ENCODE measurements around the gene EEFSEC.

Gene EEFSEC

DNA sequence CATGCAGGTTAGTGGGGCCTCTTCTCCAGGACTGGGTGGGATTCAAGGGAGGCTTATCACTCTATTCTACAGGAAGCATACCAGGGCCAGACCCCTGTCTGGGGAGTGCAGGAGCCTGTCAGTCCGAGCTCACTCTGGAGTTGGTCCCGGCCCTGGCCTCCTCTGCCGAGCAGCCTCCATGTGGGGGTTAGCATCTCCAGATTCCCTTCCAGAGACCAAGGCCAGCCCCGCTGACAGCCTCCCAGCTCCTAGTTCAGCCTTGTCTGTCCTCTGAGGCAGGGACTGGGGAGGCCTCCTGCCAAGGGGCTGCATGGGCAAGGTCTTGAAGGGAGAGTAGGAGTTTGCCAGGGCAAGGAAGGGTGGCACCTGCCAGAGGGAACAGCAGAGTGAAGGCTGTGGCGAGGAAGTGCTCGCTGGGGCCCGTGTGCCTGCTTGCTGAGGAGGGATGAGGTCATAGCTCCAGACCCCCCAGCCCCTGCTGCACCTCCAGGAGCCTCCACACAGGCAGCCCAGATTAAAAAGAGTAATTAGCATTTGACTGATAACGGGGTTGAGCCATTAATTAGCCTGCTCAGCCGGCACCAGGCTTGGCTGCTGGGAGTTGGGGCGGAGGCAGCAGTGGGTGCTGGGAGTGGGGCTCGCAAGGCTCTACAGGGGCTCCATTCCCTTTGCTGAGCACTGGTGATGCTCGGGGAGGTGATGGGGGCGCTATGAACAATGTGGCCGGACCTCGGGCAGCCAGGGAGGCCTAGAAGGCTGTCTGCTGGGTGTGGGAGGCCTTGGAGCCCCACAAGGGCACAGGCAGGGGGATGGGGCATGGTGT lies 259.1 kb downstream of the EEFSEC start:
- no peak for DNase-seq (ENCODE audit: low spot score)

DNA sequence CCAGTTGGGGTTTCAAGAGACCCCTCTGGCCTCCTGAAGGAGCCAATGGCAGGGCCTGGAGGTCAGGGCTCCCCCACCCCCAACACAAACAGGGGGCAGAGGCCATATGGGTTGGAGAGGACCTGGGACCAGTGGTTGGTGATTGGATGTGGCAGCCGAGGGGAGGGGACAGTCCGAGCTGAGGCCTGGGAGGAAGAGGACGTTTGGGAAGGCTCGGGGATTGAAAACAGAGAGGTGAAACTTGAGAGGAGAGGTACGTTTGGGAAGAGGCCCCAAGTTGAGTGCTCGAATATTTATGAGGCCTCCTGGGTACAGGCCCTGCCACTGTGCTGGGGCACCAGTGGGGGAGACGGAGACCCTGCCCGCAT lies 259.7 kb downstream of the EEFSEC start:
- DNase-seq (ENCODE audit: low spot score): no peak

DNA sequence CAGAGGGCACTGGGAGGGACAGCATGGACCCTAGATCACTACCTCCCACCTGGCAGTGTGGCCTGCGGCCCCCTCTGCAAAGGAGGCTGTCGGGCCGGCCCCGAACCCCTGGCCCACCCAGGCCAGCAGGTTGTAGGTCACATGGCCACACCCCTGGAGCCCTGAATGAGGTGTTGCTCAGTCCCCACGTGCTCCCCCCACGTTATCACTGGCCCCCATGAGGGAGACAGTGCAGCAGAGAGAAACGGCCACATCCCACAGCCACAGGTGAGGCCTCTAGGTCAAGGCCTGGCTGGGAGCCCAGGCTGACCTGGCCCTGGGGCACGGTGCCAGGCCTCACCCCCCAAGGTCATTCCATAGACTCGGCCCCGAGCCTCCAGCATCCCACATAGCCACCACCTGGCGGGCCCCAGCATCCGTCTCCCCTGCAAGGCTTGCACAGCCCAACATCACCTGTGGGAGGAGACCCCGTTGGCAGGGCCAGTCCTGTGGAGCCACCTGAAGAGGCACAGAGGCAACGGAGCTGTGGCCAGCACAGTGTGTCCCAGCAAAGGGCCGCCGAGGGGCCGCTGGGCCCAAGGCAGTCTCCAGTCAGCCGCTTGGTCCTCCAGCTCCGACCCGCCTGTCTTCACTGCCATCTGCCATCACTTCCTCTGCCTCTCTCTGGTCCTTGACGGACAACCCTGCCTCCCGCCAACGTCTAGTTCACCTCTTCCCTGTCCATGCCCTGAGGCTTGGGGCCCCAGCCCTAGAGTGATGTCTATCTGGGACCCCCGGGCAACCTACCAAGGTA lies 260.3 kb downstream of the EEFSEC start:
- DNase-seq (ENCODE audit: low spot score): no peak

DNA sequence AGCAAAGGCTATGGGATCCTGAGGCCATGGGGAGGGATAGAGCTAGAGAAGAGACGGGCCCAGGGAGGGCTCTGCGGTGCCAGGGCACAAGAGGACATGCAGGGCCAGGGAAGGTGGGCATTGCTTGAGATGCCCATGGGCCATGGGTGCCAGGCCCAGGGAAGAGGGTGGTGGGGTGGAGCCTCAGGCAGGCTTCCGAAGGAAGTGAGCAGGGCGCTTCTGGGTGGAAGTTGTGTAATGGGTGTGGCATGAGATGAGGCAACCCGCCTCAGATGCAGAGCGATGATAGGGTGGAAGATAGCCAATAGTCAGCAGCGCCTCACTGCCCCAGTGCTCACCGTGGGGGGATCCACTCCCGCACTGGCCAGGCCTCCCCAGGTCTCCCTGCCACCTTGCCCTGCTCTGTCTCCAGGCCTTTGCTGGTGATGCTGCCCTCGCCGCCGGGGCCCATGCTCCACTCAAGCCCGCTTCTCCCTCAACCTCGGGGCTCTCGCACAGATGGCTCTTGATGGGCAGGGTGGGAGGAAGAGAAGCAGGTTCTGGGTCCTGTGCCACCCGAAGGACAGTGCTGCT lies 262.0 kb downstream of the EEFSEC start:
- DNase-seq (ENCODE audit: low spot score): no peak

DNA sequence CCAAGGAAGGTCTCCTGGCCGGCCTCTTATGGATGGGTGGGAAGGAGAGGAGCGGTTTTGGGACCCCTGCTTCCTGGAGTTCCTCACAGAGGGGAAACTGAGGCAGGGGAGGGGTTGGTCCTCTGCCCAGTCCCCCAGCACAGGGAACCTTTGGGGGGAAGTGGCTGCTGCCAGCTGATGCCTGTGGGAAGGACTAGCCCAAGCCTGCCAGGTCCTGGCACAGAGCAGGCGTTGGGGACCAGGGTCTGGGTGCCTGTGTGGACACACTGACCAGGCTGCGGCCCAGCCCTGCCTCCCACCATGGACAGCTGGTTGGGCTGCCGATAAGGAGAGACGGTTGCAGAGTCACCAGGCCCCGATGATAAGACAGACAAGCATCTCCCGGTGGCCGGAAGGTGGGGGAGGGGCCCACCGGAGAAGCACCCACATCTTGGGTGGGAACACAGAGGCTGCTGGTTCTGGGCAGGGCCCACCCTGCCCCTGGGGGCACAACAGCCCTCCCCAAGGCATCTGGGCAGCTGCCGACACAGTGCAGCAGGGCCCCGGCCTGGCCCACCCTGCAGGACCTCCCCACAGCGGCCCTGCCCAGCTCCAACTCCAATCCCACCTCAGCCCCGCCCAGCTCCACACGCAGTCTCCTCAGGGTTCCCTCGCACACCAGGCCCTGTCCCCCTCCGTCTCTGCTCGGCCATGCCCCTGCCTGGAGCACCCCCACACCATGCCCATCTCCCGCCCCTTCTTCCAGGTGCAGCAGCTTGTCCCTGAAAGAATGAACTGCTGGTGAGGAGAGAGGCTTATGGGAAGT lies 262.7 kb downstream of the EEFSEC start:
- no peak for DNase-seq (ENCODE audit: low spot score)

DNA sequence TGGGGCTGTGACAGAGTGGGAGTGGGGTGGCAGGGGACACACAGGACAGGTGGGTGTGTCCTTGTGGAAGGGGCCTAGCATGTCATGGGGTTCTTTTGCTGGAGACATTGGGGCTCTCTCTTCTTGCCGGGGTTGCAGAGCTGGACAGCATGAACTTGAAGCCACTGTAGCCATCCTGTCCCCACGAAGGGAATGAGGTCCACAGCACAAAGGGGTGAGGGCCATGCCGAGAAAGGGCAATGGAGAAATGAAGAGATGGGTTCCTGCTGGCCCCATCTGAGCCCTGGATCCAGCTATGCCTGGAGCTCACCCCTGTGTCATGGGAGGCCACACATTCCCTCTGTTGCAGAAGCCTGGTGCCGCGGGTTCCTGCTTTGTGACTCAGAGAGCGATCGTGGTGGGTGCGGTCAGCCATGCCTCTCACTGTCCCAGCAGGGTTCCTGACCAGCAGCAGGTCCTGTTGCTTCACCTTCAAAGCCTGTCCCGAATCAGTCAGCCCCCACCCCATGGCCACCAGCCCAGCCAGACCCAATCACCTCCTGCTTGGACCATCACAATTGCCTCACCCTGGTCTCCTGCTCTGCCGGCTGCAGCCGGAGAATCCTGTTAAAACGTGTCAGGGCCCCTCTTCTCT lies 263.4 kb downstream of the EEFSEC start:
- peak; percentile 95 for DNase-seq (ENCODE audit: low spot score)

DNA sequence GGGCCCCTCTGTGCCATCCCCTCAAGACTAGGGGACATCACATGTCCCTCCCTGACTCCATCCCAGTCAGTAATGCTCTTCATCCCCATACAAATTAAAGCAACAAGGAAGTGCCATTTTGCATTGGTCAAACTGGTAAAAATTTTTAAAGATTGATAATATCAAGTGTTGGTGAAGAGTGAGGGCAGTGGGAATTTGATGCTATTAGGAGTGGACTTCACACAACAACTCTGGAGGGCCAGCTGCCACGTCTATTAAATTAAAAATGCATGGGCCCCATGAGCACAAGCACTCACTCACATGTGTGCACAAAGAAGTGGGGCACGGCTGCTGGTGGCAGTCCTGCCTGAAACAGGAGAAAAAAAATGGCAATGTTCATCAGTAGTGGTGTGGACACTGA lies 265.6 kb downstream of the EEFSEC start:
- no peak for DNase-seq (ENCODE audit: low spot score)

DNA sequence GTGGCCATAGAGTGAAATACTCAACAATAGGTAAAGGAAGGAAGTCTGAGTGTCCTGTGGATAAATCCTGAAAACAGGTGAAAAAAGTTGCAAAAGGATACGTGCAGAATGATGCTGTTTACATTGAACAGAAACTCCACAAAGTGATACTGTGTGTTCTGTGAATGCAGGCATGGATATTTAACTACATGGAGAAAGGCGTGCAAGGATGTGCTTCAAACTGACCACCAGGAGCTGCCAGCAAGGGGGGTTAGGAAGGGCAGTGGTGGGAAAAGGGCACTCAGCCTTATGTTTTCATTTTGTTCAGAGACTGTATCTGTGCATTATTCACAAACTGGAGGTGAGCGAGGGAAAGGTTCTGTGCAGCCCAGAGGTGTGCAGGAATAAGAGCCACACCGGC lies 266.0 kb downstream of the EEFSEC start:
- DNase-seq (ENCODE audit: low spot score): no peak

DNA sequence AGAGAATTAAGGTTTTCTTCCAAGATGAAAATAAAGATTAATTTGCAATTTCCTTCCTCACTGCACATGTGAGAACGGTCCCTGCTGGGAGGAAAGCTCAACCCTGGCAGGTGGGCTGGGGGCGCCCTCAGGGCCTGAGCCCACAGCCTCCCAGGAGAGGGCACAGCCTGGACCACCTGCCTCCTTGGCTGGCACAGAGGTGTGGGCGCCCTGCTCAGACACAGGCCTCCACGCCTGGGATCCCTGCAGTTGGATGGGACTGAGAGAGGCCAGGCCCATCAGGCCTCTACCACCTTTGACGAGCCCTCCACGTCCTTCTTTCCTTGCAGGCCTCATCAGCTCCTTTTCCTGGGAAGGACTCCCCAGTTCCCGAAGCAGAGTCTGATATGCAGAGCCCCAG lies 267.0 kb downstream of the EEFSEC start:
- DNase-seq (ENCODE audit: low spot score): no peak

DNA sequence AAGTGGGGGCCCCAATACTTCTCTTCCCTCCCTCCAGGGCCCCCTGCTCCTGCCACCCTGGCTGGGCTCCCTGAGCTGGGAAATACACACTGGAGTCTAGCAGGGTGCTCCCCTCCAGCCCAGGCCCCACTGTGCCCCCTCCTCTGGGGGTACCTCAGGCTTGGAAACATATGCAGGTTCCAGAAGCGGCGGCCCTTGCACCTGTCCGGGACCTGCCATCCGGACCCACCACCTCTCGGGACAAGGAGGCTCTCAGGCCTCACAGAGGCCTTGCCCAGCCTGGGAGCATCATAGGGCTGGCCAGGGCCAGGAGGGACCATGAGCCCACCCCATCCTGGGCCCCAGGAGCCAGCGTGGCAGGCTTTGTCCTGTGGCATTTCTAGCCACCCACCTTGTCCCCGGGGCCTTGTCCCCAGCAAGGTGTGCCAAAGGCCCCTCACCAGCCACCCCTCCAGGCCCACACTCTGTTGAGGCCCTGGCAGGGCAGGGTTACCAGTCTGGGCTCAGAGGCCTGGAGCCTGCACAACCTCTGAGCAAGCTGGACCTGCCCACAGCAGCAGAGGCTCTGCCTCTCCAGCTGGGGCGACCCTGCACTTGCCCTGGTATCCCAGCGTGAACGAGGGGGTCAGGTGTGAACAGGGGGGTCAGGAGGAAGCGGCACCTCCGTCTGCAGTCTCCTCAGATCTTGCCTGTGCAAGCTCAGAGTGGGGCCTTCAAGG lies 267.6 kb downstream of the EEFSEC start:
- DNase-seq (ENCODE audit: low spot score): no peak

DNA sequence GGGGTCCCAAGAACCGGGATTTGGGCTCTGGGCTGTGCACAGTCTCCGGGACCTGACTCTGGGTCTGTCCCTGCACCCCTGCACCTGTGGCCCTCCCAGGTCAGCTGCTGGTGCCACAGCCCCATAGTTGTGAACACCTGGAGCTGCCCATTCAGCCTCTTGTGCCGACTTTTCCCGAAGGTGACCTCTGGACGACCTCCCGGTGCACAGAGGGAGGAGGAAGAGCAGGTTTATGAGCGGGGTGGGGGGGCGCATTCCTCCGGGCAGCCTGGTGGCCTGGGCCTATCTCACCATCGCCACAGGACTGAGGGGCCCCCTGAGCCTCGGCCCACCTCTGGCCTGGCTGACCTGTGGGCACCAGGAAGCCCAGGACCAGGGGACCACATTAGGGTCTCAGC lies 268.2 kb downstream of the EEFSEC start:
- DNase-seq (ENCODE audit: low spot score): no peak

DNA sequence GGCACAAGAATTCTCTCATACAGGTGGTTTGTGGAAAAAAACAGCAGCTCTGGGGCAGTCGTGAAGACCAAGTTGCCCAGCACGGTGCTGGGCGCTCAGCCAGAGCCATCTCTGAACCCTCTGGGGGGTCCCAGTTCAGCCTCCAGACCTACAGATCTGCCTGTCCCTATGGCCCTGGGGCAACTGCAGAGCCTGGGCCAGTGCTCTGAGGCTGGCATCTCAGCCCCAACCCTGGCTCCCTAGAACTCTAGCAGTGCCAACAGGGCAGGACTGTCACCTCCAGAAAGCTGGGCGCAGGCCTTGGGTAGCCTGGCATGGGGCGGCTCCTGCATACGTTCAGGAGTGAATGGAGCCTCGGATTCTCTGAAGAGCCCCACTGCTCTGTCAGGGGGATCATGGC lies 268.7 kb downstream of the EEFSEC start:
- no peak for DNase-seq (ENCODE audit: low spot score)

DNA sequence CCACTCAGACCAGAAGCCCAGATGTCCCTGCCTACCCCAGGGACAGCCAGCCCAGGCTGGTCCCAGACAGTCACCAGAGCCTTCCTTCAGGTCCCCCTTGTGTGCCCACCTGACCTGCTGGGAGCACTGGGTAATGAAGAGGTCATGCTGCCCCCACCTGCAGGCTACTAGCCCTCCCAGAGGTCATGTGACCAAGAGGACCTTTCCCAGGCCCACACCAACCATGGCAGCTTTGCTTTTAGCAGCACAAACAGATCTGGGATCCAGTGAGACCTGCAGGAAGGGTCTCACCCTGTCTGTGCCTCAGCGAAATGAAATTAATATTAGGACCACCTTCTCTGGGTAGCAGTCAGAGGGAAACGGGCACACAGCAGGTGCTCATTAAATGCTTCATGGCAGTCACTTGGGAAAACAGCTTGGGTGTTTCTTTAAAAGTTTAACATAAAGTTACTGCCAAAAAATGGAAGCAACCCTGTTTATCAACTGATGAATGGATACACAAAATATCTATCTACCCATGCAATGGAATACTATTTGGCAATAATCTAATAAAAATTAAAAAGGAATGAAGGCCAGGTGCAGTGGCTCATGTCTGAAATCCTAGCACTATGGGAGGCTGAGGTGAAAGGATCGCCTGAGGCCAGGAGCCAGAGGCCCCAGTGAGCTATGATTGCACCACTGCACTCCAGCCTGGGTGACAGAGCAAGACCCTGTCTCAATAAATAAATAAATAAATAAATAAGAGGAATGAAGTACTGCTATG lies 269.7 kb downstream of the EEFSEC start:
- no peak for DNase-seq (ENCODE audit: low spot score)

DNA sequence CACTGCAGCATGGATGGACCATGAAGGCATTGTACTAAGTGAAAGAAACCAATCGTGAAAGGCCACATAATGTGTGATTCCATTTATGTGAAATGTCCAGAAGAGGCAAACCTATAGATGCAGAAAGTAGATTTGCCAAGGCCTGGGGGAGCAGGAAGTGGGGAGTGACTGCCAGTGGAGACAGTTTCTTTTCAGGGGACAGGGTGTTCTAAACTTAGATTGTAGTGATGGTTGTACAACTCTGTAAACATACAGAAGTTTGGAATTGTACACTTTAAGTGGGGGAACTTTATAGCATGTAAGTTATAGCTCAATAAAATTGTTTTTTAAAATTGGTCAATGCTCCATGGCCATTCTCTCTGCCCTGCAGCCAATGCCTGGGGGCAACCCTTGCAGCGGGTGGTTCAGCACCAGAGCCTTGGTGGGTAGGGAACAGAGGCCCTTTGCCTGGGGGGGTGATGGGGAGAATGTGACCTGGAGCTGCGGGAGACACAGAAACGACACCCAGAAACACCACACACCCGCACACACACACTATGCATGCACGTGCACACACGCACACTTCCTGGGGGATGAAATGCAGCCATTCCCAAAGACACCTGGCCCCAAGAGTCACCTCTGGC lies 270.4 kb downstream of the EEFSEC start:
- no peak for DNase-seq (ENCODE audit: low spot score)

DNA sequence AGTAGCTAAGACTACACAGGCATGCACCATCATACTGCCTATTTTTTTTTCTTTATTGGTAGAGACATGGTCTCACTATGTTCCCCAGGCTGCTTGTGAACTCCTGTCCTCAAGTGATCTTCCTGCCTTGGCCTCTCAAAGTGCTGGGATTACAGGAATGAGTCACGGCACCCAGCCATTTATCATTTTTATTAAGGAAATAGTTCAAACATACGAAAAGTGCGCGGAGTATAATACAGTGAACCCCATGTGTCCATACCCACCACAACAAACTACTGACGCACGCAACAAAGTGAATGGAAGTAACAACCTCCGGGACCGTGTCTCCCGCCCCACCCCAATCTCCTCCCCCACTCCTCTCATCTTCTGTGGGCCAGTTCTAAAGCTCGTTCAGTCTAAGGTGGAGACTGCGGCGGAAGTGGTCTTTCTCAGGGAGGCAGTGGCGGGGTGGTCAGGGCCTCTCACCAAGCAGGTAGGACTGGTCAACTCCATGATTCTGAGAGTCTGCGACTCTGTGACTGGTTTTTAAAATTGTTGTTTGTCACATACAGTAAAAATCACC lies 271.3 kb downstream of the EEFSEC start:
- DNase-seq (ENCODE audit: low spot score): peak; percentile 48

DNA sequence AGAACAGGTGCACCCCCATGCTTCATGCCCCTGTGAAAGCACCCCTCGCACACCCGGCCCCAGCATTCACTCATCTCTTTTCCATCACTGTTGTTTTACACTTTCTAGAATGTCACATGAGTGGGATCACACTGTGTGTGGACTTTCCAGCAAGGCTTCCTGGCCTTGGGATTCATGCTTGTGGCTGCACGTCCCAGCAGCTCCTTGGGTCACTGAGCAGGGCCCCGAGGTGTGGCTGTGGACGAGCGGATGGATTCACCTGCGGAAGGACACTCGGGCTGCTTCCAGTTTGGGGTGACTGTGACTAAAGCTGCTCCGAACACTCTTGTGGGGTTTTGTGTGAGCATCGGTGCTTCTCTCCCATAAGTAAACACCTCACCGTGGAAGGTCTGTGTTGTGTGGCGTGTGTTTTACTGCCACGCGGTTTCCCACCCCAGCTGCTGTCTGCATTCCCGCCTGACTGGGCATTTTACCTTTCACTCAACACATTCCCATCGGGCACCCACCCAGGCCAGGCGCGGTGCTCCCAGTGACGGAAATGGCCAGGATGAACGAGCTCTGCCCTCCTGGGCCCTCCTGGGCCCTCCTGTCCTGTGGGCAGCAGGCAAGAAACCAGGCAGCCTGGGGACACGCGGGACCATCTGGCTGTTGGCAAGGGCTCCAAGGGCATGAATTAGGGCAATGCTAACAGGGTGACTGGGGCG lies 272.0 kb downstream of the EEFSEC start:
- DNase-seq (ENCODE audit: low spot score): no peak

DNA sequence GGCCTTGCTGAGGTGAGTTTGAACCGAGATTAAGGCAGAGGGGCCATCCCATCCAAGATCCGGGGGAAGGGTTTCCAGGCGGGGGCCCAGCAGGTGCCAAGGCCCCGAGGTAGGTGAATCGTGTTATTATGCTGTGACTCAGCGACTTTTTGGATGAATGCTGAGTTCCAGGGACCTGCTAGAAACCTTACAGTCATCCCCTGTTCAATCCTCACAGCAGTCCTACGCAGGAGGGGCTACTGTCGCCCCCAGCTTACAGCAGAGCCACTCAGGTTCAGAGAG lies 272.5 kb downstream of the EEFSEC start:
- no peak for DNase-seq (ENCODE audit: low spot score)

DNA sequence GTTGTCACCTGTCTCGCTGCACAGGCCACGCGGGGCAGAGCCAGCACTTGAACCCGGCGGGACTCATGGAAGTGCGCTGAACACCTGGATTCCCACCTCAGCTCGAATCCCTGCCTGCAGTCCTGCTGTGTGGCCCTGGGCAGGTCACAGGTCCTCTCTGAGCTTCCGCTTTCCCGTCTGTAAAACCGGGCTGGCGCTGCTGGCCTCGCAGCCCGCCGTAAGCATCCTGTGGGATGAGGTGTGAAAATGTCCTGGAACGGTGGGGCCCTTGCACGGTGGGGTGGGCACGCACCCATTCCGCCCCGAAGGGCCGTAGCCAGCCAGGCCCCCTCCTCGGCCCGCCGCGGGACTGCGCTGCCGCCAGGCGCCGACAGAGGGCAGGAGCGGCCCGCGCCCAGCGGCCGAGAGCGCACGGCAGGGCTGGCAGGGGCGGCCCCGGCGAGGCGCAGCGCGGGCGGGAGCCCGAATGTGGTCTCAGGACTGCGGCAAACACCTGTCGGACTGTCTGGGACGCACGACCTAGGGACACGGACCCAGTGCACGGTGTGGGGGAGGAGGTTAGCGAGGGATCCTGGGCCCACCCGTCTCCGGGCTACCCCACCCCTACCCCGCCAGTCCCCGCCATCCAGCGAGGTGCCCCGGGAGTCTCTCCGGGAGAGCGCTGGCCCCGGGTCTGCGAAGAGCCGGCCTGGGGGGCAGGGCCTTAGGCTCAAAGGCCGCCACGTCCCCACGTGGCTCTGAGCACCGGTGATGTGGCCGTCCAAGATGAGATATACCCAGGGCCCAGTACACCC lies 273.0 kb downstream of the EEFSEC start:
- DNase-seq (ENCODE audit: low spot score): peak; percentile 82

Measured in AG08395 (cell line).